Ecto neural progenitor cell (in vitro differentiated cells): ENCODE results near the gene VWDE.

Experiments
- DNase-seq: peaks from one replicate; pipeline ENCODE4 v3.0.0-alpha.2; 2018; ENCODE audit warnings: low spot score

The VWDE gene

DNA sequence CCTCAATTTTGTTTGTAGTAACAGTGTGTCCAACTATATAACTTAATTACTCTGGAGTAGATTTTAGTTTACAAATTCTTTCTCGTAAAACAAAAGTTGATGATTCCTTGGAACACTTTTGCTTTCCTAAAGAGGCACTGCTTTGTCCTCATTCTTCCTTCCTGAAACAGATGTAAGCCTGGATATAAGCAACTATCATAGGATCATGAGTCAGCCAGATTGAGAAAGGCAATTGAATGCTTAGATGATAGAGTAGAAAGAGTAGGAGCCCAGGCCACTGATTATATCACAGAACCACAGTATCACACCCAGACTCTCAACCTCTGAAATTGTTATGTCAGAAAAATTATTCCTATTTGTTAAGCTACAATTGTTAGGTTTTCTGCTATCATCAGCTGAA lies 122.6 kb downstream of the VWDE start:
- no peak for DNase-seq
